Stimulated activated effector memory CD8-positive, alpha-beta T cell treated with anti-CD3 and anti-CD28 coated beads, Interleukin-12 subunit alpha, Interleukin-12 subunit beta, amount 100 ng/mL, for 72 hours (primary cell): ENCODE results near the gene LPAR2.
"Not testable (repeated sequence)": the region's sequence is repeated elsewhere in the genome, so short reads cannot be mapped to it uniquely, and the experiment has no call there.

Experiments used
- ATAC-seq: fragments of 150-1000 bp; cut with Tn5 transposase; 2 replicates; pipeline ENCODE4 v1.10.0; 2021
- DNase-seq, 2 donors: peaks; one replicate each; pipeline ENCODE4 v3.0.0; 2021 to 2022; ENCODE audit warnings: low spot score in 2 of 2
- H3K27ac Mint-ChIP-seq: one replicate; pipeline ENCODE4 v1.8.0; 2022; ENCODE audit warnings: mild to moderate bottlenecking, mixed read lengths
- H3K36me3 Mint-ChIP-seq: one replicate; pipeline ENCODE4 v1.8.0; 2022; ENCODE audit warnings: mild to moderate bottlenecking, mixed read lengths
- H3K4me1 Mint-ChIP-seq: one replicate; pipeline ENCODE4 v1.8.0; 2022; ENCODE audit warnings: mixed read lengths
- H3K4me3 Mint-ChIP-seq: one replicate; pipeline ENCODE4 v1.8.0; 2022; ENCODE audit warnings: mild to moderate bottlenecking, mixed read lengths
- H3K9me3 Mint-ChIP-seq: one replicate; pipeline ENCODE4 v1.8.0; 2022; ENCODE audit warnings: mixed read lengths

LPAR2 gene

GRCh38 chr19:19626516-19627472 is 1.2 kb downstream of the LPAR2 start:
- H3K27ac Mint-ChIP-seq: peak overlapping the region; percentile 92
- no peaks in the 10 kb centered on the region for H3K9me3 Mint-ChIP-seq
- H3K4me1 Mint-ChIP-seq: peaks cover 33% of the 10 kb centered on the region
- ATAC-seq (no peak), DNase-seq (no peak)
- peaks cover 99% of the 10 kb centered on the region for H3K36me3 Mint-ChIP-seq
- peak overlapping the region; percentile 89 for H3K4me3 Mint-ChIP-seq

GRCh38 chr19:19624032-19624570 is 3.9 kb downstream of the LPAR2 start:
- peak overlapping the region; percentile 29 for H3K27ac Mint-ChIP-seq

GRCh38 chr19:19623383-19623782 is 4.6 kb downstream of the LPAR2 start:
- no peak for DNase-seq
- H3K27ac Mint-ChIP-seq: peak overlapping the region; percentile 29
- peaks cover 48% of the 10 kb centered on the region for H3K4me1 Mint-ChIP-seq
- no peak overlapping the region for H3K4me3 Mint-ChIP-seq
- H3K36me3 Mint-ChIP-seq: peaks cover 89% of the 10 kb centered on the region
- no peak for ATAC-seq
- H3K9me3 Mint-ChIP-seq: no peaks in the 10 kb centered on the region

More at GRCh38 chr19:19624032-19624570, 3.9 kb downstream of the LPAR2 start:
- Mint-ChIP-seq H3K4me1 (peaks cover 48% of the 10 kb centered on the region), H3K9me3 (no peaks in the 10 kb centered on the region), H3K4me3 (no peak overlapping the region), H3K36me3 (peaks cover 89% of the 10 kb centered on the region)
- DNase-seq (no peak), ATAC-seq (no peak)

GRCh38 chr19:19619849-19620210 is 8.2 kb downstream of the LPAR2 start:
- peaks cover 80% of the 10 kb centered on the region for H3K36me3 Mint-ChIP-seq
- ATAC-seq: no peak
- no peak overlapping the region for H3K27ac Mint-ChIP-seq
- H3K4me3 Mint-ChIP-seq: no peak overlapping the region
- DNase-seq: no peak
- no peaks in the 10 kb centered on the region for H3K9me3 Mint-ChIP-seq
- H3K4me1 Mint-ChIP-seq: peaks cover 59% of the 10 kb centered on the region

- H3K9me3 Mint-ChIP-seq: no peaks in the 10 kb centered on the region
- no peak for ATAC-seq
- peak overlapping the region; percentile 94 for H3K4me3 Mint-ChIP-seq
- no peak for DNase-seq
- H3K4me1 Mint-ChIP-seq: peaks cover 62% of the 10 kb centered on the region
- peaks cover 80% of the 10 kb centered on the region for H3K36me3 Mint-ChIP-seq
- peak overlapping the region; percentile 95 for H3K27ac Mint-ChIP-seq
Measured at GRCh38 chr19:19619181-19619848, 8.7 kb downstream of the LPAR2 start.

- Mint-ChIP-seq H3K36me3 (peaks cover 80% of the 10 kb centered on the region), H3K4me1 (peaks cover 66% of the 10 kb centered on the region), H3K9me3 (no peaks in the 10 kb centered on the region), H3K4me3 (peak within 1 kb of the TSS; percentile 94), H3K27ac (peak within 1 kb of the TSS; percentile 95)
- peak; percentile 94 for ATAC-seq
- DNase-seq: peak; percentile 96 to 99
Measured at GRCh38 chr19:19618219-19619051, 9.6 kb downstream of the LPAR2 start, which contains the start of gene PBX4. TSS of gene PBX4 (minus strand) at chr19:19618687. CDS start at chr19:19618629, 58 bp downstream.

- H3K36me3 Mint-ChIP-seq: peaks cover 75% of the 10 kb centered on the region
- peak overlapping the region; percentile 94 for H3K4me3 Mint-ChIP-seq
- no peak for DNase-seq
- peak; percentile 75 for ATAC-seq
- no peaks in the 10 kb centered on the region for H3K9me3 Mint-ChIP-seq
- H3K27ac Mint-ChIP-seq: peak overlapping the region; percentile 93
- peaks cover 68% of the 10 kb centered on the region for H3K4me1 Mint-ChIP-seq
Measured at GRCh38 chr19:19615086-19615485, 12.9 kb downstream of the LPAR2 start.

- ATAC-seq (no peak), DNase-seq (no peak)
- H3K27ac Mint-ChIP-seq: peak overlapping the region; percentile 81
- H3K4me1 Mint-ChIP-seq: peaks cover 59% of the 10 kb centered on the region
- H3K9me3 Mint-ChIP-seq: no peaks in the 10 kb centered on the region
- H3K4me3 Mint-ChIP-seq: peak overlapping the region; percentile 94
- peaks cover 85% of the 10 kb centered on the region for H3K36me3 Mint-ChIP-seq
Measured at GRCh38 chr19:19613506-19613905, 14.5 kb downstream of the LPAR2 start.

GRCh38 chr19:19610376-19611202 is 17.4 kb downstream of the LPAR2 start:
- Mint-ChIP-seq H3K4me1 (peaks cover 51% of the 10 kb centered on the region), H3K4me3 (no peak overlapping the region), H3K9me3 (no peaks in the 10 kb centered on the region), H3K27ac (no peak overlapping the region), H3K36me3 (peaks cover 92% of the 10 kb centered on the region)
- ATAC-seq: no peak
- DNase-seq: no peak

GRCh38 chr19:19606686-19607085 is 21.3 kb downstream of the LPAR2 start:
- H3K9me3 Mint-ChIP-seq, DNase-seq, H3K4me3 Mint-ChIP-seq, ATAC-seq: not testable (repeated sequence)
- Mint-ChIP-seq H3K27ac (peak overlapping the region; percentile 83), H3K4me1 (peaks cover 43% of the 10 kb centered on the region), H3K36me3 (peaks cover 91% of the 10 kb centered on the region)

GRCh38 chr19:19606021-19606420 is 22.0 kb downstream of the LPAR2 start:
- ATAC-seq: peak; percentile 94
- DNase-seq: no peak
- H3K4me1 Mint-ChIP-seq: peaks cover 50% of the 10 kb centered on the region
- peak overlapping the region; percentile 36 for H3K4me3 Mint-ChIP-seq
- peak overlapping the region; percentile 83 for H3K27ac Mint-ChIP-seq
- H3K36me3 Mint-ChIP-seq: peaks cover 91% of the 10 kb centered on the region
- no peaks in the 10 kb centered on the region for H3K9me3 Mint-ChIP-seq

GRCh38 chr19:19602713-19603324 is 25.2 kb downstream of the LPAR2 start:
- DNase-seq: no peak

GRCh38 chr19:19602136-19602712 is 25.8 kb downstream of the LPAR2 start:
- DNase-seq (no peak), ATAC-seq (no peak)
- Mint-ChIP-seq H3K4me1 (peaks cover 58% of the 10 kb centered on the region), H3K27ac (peak overlapping the region; percentile 88), H3K36me3 (peaks cover 88% of the 10 kb centered on the region), H3K9me3 (no peaks in the 10 kb centered on the region), H3K4me3 (peak overlapping the region; percentile 36)

More at GRCh38 chr19:19602713-19603324, 25.2 kb downstream of the LPAR2 start:
- ATAC-seq: no peak
- no peaks in the 10 kb centered on the region for H3K9me3 Mint-ChIP-seq
- H3K36me3 Mint-ChIP-seq: peaks cover 88% of the 10 kb centered on the region
- peak overlapping the region; percentile 36 for H3K4me3 Mint-ChIP-seq
- peaks cover 52% of the 10 kb centered on the region for H3K4me1 Mint-ChIP-seq
- H3K27ac Mint-ChIP-seq: peak overlapping the region; percentile 88
